Measurements from ENCODE around the gene XYLT1.

DNA sequence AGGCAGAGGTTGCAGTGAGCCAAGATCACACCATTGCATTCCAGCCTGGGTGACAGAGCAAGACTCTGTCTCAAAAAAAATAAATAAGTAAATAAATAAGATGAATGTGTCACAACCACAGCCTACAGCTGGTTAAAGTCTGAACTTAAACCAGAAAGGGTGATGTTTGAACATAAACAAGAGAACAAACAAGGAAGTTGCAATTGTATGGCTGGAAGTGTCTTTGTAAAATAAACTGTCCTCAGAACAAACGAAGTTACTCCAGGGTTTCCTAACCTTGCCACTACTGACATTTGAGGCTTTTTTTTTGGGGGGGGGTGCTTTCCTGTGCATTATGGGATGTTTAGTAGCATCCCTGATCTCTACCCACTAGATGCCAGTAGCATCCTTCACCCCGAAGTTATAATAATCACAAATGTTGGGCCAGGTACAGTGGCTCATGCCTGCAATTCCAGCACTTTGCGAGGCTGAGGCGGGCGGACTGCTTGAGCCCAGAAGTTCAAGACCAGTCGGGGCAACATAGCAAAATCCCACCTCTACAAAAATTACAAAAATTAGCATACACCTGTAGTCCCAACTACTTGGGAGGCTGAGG, 119.2 kb downstream of the XYLT1 start:
- TF ChIP-seq CTCF (IDR thresholded peaks at IDR 0.05) (no peak), ZFX (IDR thresholded peaks at IDR 0.05; ENCODE audit: borderline replicate concordance) (no peak)
